HEK293 (cell line): ENCODE data around the gene MED23.

Experiments
- GLIS1 ChIP-seq: fragments of 450-650 bp; formaldehyde crosslinking; IDR thresholded peaks from 2 replicates; pipeline ENCODE4 v1.5.1; 2016; ENCODE audit warnings: missing biosample characterization, missing genetic modification characterization
- PATZ1 ChIP-seq: fragments of 450-650 bp; formaldehyde crosslinking; IDR thresholded peaks from 2 replicates; pipeline ENCODE4 v1.5.1; 2016; ENCODE audit warnings: missing biosample characterization, missing genetic modification characterization
- SP7 ChIP-seq: fragments of 450-650 bp; formaldehyde crosslinking; IDR thresholded peaks from 2 replicates; pipeline ENCODE4 v1.5.1; 2016; ENCODE audit warnings: missing biosample characterization, missing genetic modification characterization
- ZNF175 ChIP-seq: fragments of 450-650 bp; formaldehyde crosslinking; IDR thresholded peaks from 2 replicates; pipeline ENCODE4 v1.5.1; 2016; ENCODE audit warnings: missing biosample characterization, missing genetic modification characterization
- ZNF274 ChIP-seq, 2 experiments: fragments of 200-500 bp in 1 of 2; fragments of 450-650 bp in 1 of 2; sonication (Bioruptor generic) in 1 of 2; formaldehyde crosslinking in 1 of 2; IDR thresholded peaks; 2 replicates each; pipeline versions ENCODE4 v1.5.1 to v1.6.1; 2014 to 2016; ENCODE audit warnings: borderline replicate concordance in 1 of 2, inconsistent platforms in 1 of 2, low read length in 1 of 2, missing biosample characterization in 1 of 2, missing genetic modification characterization in 1 of 2
- ZNF747 ChIP-seq: fragments of 450-650 bp; formaldehyde crosslinking; IDR thresholded peaks from 2 replicates; pipeline ENCODE4 v1.5.1; 2016; ENCODE audit warnings: missing biosample characterization, missing genetic modification characterization
- ZNF76 ChIP-seq: fragments of 450-650 bp; formaldehyde crosslinking; IDR thresholded peaks from 2 replicates; pipeline ENCODE4; 2016; ENCODE audit warnings: low read depth, missing biosample characterization, missing genetic modification characterization, borderline replicate concordance
- ZNF843 ChIP-seq: fragments of 450-650 bp; formaldehyde crosslinking; IDR thresholded peaks from 2 replicates; pipeline ENCODE4 v1.5.1; 2016; ENCODE audit warnings: missing biosample characterization, missing genetic modification characterization

DNA sequence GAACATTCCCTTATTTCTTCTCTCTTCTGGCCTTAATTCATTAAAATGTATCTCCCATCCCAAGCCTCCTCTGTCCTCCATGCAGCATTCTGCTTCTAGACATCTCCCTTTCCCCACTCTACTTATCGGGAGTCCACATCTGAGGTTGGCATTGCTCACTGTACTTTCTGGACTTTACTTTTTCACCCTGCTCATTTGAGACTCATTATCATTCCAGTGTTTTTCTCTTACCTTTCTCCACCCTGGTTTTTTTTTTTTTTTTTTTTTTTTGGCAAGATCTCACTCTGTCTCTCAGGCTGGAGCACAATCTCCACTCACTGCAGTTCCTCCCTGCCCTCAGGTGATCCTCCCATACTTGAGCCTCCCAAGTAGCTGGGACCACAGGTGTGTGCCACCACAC lies 13.5 kb upstream of the MED23 start:
- TF ChIP-seq ZNF843: no peak
- no peak for TF ChIP-seq GLIS1 (tag by site-specific recombination)
- TF ChIP-seq ZNF274 (IDR thresholded peaks at IDR 0.05; ENCODE audit: low read length): no peak
- TF ChIP-seq ZNF274 (tag by site-specific recombination; IDR thresholded peaks at IDR 0.05; ENCODE audit: borderline replicate concordance): no peak
- TF ChIP-seq ZNF76 (tag by site-specific recombination): no peak
- no peak for TF ChIP-seq SP7 (tag by site-specific recombination)
- TF ChIP-seq ZNF175 (tag by site-specific recombination): no peak
- no peak for TF ChIP-seq ZNF747
- TF ChIP-seq PATZ1 (tag by site-specific recombination): no peak
